ENCODE data around the gene PLEKHA7. TPM values are rescaled to one million over a fixed set of nuclear protein-coding genes. Genes with fewer than 3 reads are reported as not detected.

The PLEKHA7 gene
- total RNA-seq, 1 donor from 2014 or later = 77.1 TPM

DNA sequence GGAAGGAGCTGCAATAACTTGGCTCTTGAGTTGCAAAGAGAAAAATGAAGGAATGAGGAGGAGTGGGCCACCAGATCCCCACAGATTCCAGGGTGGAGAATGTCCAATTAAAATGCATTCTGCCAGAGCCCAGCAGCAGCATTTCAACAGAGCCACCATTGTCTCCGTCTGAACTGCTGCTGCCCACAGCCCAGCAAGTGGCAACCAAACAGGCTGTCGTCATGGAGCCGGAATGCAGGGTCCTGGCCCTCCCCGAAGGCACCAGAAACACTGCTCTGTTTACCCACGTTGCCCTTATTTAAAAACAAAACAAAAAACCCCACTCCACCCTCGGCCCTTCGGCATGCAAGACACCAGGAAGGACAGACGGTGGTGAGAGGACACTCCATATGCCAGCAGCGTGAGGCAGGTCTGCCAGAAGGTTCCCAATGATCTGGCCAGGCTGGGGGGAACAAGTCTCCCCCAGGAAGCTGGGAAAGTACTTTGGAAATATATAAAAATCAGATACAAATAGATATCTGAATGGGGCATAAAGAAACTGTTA, 32.5 kb downstream of the PLEKHA7 start:
- Mint-ChIP-seq H3K27me3 (no peaks in the 10 kb centered on the region), H3K27ac (peak overlapping the region; percentile 96), H3K9me3 (ENCODE audit: low read depth) (no peaks in the 10 kb centered on the region), H3K4me1 (ENCODE audit: low read depth) (peaks cover 87% of the 10 kb centered on the region), H3K4me3 (ENCODE audit: low read depth) (peak overlapping the region; percentile 25), H3K36me3 (ENCODE audit: insufficient read depth) (peaks cover 2% of the 10 kb centered on the region)
- DNase-seq (ENCODE audit: low spot score, unreplicated experiment) = peak; percentile 39
- TF ChIP-seq, protein P1, sequence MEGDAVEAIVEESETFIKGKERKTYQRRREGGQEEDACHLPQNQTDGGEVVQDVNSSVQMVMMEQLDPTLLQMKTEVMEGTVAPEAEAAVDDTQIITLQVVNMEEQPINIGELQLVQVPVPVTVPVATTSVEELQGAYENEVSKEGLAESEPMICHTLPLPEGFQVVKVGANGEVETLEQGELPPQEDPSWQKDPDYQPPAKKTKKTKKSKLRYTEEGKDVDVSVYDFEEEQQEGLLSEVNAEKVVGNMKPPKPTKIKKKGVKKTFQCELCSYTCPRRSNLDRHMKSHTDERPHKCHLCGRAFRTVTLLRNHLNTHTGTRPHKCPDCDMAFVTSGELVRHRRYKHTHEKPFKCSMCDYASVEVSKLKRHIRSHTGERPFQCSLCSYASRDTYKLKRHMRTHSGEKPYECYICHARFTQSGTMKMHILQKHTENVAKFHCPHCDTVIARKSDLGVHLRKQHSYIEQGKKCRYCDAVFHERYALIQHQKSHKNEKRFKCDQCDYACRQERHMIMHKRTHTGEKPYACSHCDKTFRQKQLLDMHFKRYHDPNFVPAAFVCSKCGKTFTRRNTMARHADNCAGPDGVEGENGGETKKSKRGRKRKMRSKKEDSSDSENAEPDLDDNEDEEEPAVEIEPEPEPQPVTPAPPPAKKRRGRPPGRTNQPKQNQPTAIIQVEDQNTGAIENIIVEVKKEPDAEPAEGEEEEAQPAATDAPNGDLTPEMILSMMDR (IDR thresholded peaks at IDR 0.05; ENCODE audit: unreplicated experiment) = no peak

DNA sequence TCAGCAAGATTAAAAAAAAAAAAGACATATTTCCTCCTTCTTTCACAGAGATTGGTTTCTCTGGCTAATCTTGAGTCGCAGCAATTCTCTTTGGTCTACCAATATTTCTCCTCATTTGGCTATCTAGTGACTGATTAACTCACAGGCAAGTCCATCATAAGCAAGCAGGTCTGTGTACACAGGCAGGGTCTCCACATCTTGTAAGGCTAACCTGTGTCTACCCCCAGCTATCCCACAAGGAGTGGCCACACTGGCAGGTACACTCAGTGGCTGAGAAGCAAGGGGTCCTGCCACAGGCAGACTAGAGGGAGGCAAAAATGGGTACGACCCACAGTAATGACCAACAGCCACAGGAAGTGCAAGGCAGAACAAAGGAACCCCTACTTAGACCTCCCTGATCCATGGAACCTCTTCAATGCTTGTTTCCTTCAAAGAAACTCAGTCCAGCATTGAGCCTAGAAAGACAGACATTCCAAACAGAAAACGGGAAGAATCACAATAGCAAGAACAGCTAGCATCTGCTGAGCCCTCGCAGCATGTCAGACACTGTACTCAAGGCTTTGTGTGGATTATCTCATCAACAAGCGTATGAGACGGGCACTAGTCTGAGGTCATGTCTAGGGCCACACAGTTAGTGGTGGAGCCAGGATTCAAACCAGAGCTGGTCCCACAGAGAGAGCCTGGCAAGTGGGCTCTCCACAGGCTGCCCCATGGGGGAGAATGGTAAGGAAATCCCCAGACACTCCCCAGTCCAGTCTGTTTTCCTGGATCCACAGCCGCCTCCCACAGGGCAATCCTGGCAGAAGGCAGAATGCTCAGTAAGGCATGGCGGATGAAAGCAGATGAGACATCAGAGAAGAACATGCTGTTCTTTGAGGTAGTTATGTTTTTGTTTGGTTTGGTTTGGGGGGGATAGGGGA, 34.3 kb downstream of the PLEKHA7 start:
- Mint-ChIP-seq H3K9me3 (ENCODE audit: low read depth) (no peaks in the 10 kb centered on the region), H3K36me3 (ENCODE audit: insufficient read depth) (peaks cover 2% of the 10 kb centered on the region), H3K27ac (peak overlapping the region; percentile 96), H3K27me3 (no peaks in the 10 kb centered on the region), H3K4me3 (ENCODE audit: low read depth) (peak overlapping the region; percentile 43), H3K4me1 (ENCODE audit: low read depth) (peaks cover 74% of the 10 kb centered on the region)
- TF ChIP-seq, protein P1 (IDR thresholded peaks at IDR 0.05; ENCODE audit: unreplicated experiment) = no peak
- DNase-seq (ENCODE audit: low spot score, unreplicated experiment) = no peak

DNA sequence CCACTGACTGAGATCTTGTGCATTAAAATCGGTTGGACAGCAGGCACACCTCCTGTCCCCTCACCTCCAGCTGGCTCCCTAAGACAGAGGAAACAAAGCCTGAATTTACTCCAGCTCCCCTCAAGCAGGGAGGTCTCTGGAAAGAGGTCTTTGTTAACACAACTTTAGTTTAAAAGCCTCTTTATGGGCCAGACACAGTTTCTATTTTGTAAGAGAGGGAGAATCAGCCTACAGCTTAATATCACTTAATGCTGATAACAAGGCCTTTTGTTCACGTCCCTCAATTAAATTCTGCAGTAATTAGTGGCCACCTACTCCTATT, 36.3 kb downstream of the PLEKHA7 start:
- TF ChIP-seq, protein P1 (IDR thresholded peaks at IDR 0.05; ENCODE audit: unreplicated experiment) = no peak
- peaks cover 66% of the 10 kb centered on the region for H3K4me1 Mint-ChIP-seq (ENCODE audit: low read depth)
- no peaks in the 10 kb centered on the region for H3K27me3 Mint-ChIP-seq
- no peak for DNase-seq (ENCODE audit: low spot score, unreplicated experiment)
- no peak overlapping the region for H3K4me3 Mint-ChIP-seq (ENCODE audit: low read depth)
- H3K36me3 Mint-ChIP-seq (ENCODE audit: insufficient read depth) = peaks cover 2% of the 10 kb centered on the region
- H3K27ac Mint-ChIP-seq = peak overlapping the region; percentile 60
- no peaks in the 10 kb centered on the region for H3K9me3 Mint-ChIP-seq (ENCODE audit: low read depth)

DNA sequence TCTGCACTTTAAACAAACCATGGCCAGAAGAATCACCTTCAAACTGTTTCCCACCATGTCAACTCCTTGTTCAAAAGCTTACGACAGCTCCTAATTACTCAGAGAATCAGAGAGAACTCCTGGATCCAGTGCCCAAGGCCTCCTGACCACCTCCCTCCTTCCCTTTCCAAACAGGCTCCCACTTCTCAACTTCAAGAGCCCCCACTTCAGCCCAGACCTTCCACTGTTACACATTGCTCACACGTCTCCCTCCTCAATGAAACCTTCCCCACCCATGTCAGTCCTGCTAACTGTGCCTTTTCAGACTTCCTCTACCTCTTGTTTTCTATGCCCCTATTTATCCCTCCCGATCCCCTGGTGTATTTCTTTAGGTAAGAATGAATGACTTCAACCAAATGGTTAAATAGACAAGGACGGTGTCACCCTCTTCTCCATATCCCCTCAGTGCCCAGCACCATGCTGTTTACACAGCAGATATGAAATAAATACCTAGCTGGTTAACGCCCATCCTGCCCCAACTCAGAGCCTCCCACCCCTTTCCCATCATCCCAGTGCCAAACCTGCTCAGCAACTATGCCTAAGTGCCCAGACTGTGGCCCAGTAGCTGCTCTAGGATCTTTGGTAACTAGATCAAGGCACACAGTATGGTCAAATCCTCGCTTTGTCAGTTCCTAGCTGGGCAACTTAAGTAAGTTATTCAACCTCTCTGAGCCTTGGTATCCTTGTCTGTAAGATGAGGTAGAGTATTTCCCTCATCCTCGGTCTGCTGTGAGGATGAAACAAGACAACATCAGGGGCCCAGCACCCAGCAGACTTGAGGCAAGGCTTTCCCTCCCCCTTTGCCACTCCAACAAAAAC, 36.8 kb downstream of the PLEKHA7 start:
- no peak for DNase-seq (ENCODE audit: low spot score, unreplicated experiment)
- no peak overlapping the region for H3K4me3 Mint-ChIP-seq (ENCODE audit: low read depth)
- no peaks in the 10 kb centered on the region for H3K9me3 Mint-ChIP-seq (ENCODE audit: low read depth)
- H3K27me3 Mint-ChIP-seq = no peaks in the 10 kb centered on the region
- H3K36me3 Mint-ChIP-seq (ENCODE audit: insufficient read depth) = peaks cover 2% of the 10 kb centered on the region
- H3K4me1 Mint-ChIP-seq (ENCODE audit: low read depth) = peaks cover 61% of the 10 kb centered on the region
- peak overlapping the region; percentile 60 for H3K27ac Mint-ChIP-seq
- TF ChIP-seq, protein P1 (IDR thresholded peaks at IDR 0.05; ENCODE audit: unreplicated experiment) = no peak

DNA sequence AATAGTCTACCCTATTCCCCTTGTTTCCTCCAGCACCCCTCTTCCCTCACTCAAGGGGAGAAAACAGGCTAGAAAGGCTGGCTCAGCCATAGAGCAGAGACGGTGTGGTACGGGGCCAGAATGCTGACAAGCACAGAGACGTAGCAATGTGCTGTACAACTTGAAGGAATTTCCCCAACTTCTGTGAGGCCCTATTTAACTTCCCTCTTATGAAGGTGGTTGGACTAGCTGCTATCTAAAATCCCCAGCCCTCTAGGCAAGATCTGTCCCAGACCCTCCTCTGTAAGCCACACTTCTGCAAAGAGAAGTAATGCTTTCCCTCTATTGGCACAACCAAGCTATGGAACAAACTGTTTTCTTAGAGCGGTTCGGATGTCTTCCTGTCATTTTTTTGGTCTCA, 37.8 kb downstream of the PLEKHA7 start:
- Mint-ChIP-seq H3K4me1 (ENCODE audit: low read depth) (peaks cover 52% of the 10 kb centered on the region), H3K9me3 (ENCODE audit: low read depth) (no peaks in the 10 kb centered on the region), H3K27ac (no peak overlapping the region), H3K4me3 (ENCODE audit: low read depth) (no peak overlapping the region), H3K27me3 (no peaks in the 10 kb centered on the region), H3K36me3 (ENCODE audit: insufficient read depth) (peaks cover 2% of the 10 kb centered on the region)
- no peak for DNase-seq (ENCODE audit: low spot score, unreplicated experiment)
- TF ChIP-seq, protein P1 (IDR thresholded peaks at IDR 0.05; ENCODE audit: unreplicated experiment) = no peak
